ENCODE data around the gene NUP54.

Gene NUP54

GRCh38 chr4:76179398-76180318 lies 31.5 kb upstream of the NUP54 start:
- H3K9me2 ChIP-seq (replicated peaks; ENCODE audit: insufficient read depth, low read length), result no peaks in the 10 kb centered on the region

DNA sequence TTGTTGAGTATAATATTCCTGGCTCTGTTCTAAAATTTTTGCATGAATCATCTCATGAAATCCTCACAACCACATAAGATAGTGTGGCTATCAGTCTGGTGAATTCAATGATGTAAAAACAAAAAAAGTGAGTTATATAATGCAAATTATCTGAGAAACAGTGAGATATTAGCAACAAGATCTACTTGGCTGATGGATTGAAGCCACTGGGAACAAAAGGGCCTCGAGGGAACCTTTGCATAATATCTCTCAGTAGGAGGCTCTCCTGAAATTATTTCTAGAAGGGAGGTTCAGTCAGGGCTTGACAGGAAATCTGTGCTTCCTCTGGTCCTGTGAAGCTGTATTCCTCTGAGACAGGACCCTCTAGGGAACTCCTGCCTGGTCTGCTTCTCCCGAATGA lies 30.1 kb upstream of the NUP54 start:
- H3K9me2 ChIP-seq (replicated peaks; ENCODE audit: insufficient read depth, low read length), result no peaks in the 10 kb centered on the region
- H3K4me2 ChIP-seq (ENCODE audit: low read depth, low read length), result no peak overlapping the region
- no peaks in the 10 kb centered on the region for H3F3A ChIP-seq (ENCODE audit: insufficient read depth, low read length)
- peaks cover 55% of the 10 kb centered on the region for H3K79me2 ChIP-seq (ENCODE audit: low read length)
- H3K9ac ChIP-seq (ENCODE audit: low read length), result no peak overlapping the region
- no peak for DNase-seq
- H3K9me3 ChIP-seq (replicated peaks; ENCODE audit: insufficient read depth, low read length), result no peaks in the 10 kb centered on the region
- TF ChIP-seq, protein P1, sequence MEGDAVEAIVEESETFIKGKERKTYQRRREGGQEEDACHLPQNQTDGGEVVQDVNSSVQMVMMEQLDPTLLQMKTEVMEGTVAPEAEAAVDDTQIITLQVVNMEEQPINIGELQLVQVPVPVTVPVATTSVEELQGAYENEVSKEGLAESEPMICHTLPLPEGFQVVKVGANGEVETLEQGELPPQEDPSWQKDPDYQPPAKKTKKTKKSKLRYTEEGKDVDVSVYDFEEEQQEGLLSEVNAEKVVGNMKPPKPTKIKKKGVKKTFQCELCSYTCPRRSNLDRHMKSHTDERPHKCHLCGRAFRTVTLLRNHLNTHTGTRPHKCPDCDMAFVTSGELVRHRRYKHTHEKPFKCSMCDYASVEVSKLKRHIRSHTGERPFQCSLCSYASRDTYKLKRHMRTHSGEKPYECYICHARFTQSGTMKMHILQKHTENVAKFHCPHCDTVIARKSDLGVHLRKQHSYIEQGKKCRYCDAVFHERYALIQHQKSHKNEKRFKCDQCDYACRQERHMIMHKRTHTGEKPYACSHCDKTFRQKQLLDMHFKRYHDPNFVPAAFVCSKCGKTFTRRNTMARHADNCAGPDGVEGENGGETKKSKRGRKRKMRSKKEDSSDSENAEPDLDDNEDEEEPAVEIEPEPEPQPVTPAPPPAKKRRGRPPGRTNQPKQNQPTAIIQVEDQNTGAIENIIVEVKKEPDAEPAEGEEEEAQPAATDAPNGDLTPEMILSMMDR (IDR thresholded peaks at IDR 0.05; ENCODE audit: low read length), result no peak
- no peak for TF ChIP-seq EZH2 (optimal IDR thresholded peaks at IDR 0.05; ENCODE audit: low read depth, low read length)
- TF ChIP-seq EZH2phosphoT487 (IDR thresholded peaks at IDR 0.05; ENCODE audit: low read length), result no peak
- no peak overlapping the region for H3K4me3 ChIP-seq (ENCODE audit: low read length)
- H3K4me1 ChIP-seq (ENCODE audit: low read length), result no peaks in the 10 kb centered on the region
- no peak overlapping the region for H2AFZ ChIP-seq (ENCODE audit: low read length)
- H3K36me3 ChIP-seq (replicated peaks; ENCODE audit: insufficient read depth, low read length), result no peaks in the 10 kb centered on the region
- no peaks in the 10 kb centered on the region for H3K27me3 ChIP-seq (replicated peaks; ENCODE audit: insufficient read depth, low read length)
- H3K27ac ChIP-seq (ENCODE audit: low read length), result no peak overlapping the region
- H4K20me1 ChIP-seq (ENCODE audit: insufficient read depth, low read length), result no peaks in the 10 kb centered on the region

More at GRCh38 chr4:76179398-76180318, 31.5 kb upstream of the NUP54 start:
- Histone ChIP-seq H4K20me1 (ENCODE audit: insufficient read depth, low read length) (no peaks in the 10 kb centered on the region), H3K4me1 (ENCODE audit: low read length) (no peaks in the 10 kb centered on the region), H3K27me3 (replicated peaks; ENCODE audit: insufficient read depth, low read length) (no peaks in the 10 kb centered on the region), H3K27ac (ENCODE audit: low read length) (no peak overlapping the region), H3K9ac (ENCODE audit: low read length) (no peak overlapping the region), H3F3A (ENCODE audit: insufficient read depth, low read length) (no peaks in the 10 kb centered on the region), H2AFZ (ENCODE audit: low read length) (no peak overlapping the region), H3K9me3 (replicated peaks; ENCODE audit: insufficient read depth, low read length) (no peaks in the 10 kb centered on the region), H3K79me2 (ENCODE audit: low read length) (peaks cover 63% of the 10 kb centered on the region), H3K4me2 (ENCODE audit: low read depth, low read length) (no peak overlapping the region), H3K4me3 (ENCODE audit: low read length) (no peak overlapping the region), H3K36me3 (replicated peaks; ENCODE audit: insufficient read depth, low read length) (no peaks in the 10 kb centered on the region)
- TF ChIP-seq, protein P1 (IDR thresholded peaks at IDR 0.05; ENCODE audit: low read length), result peak; percentile 95
- no peak for TF ChIP-seq EZH2 (optimal IDR thresholded peaks at IDR 0.05; ENCODE audit: low read depth, low read length)
- DNase-seq, result peak; percentile 84

GRCh38 chr4:76177709-76178108 lies 29.5 kb upstream of the NUP54 start:
- H3K79me2 ChIP-seq (ENCODE audit: low read length), result peaks cover 49% of the 10 kb centered on the region
- H3K36me3 ChIP-seq (replicated peaks; ENCODE audit: insufficient read depth, low read length), result no peaks in the 10 kb centered on the region

More at GRCh38 chr4:76177709-76178108, 29.5 kb upstream of the NUP54 start:
- no peak for DNase-seq
- H3K4me3 ChIP-seq (ENCODE audit: low read length), result no peak overlapping the region
- no peaks in the 10 kb centered on the region for H3F3A ChIP-seq (ENCODE audit: insufficient read depth, low read length)
- TF ChIP-seq, protein P1 (IDR thresholded peaks at IDR 0.05; ENCODE audit: low read length), result no peak
- TF ChIP-seq EZH2 (optimal IDR thresholded peaks at IDR 0.05; ENCODE audit: low read depth, low read length), result no peak
- no peak for TF ChIP-seq EZH2phosphoT487 (IDR thresholded peaks at IDR 0.05; ENCODE audit: low read length)
- no peaks in the 10 kb centered on the region for H4K20me1 ChIP-seq (ENCODE audit: insufficient read depth, low read length)
- H3K4me1 ChIP-seq (ENCODE audit: low read length), result no peaks in the 10 kb centered on the region
- H3K9me3 ChIP-seq (replicated peaks; ENCODE audit: insufficient read depth, low read length), result no peaks in the 10 kb centered on the region
- no peaks in the 10 kb centered on the region for H3K27me3 ChIP-seq (replicated peaks; ENCODE audit: insufficient read depth, low read length)
- H2AFZ ChIP-seq (ENCODE audit: low read length), result no peak overlapping the region
- no peak overlapping the region for H3K27ac ChIP-seq (ENCODE audit: low read length)
- H3K4me2 ChIP-seq (ENCODE audit: low read depth, low read length), result no peak overlapping the region
- no peaks in the 10 kb centered on the region for H3K9me2 ChIP-seq (replicated peaks; ENCODE audit: insufficient read depth, low read length)
- H3K9ac ChIP-seq (ENCODE audit: low read length), result no peak overlapping the region
